ENCODE measurements around the gene SCART1.
"Not testable (repeated sequence)": the region's sequence is repeated elsewhere in the genome, so short reads cannot be mapped to it uniquely, and the experiment has no call there.

Gene SCART1

GRCh38 chr10:133453516-133454203 is at the start of gene SCART1:
SCART1 (plus strand) TSS chr10:133453945; CDS start chr10:133453998, 53 bp downstream.
- DNase-seq = peak; percentile 47

DNA sequence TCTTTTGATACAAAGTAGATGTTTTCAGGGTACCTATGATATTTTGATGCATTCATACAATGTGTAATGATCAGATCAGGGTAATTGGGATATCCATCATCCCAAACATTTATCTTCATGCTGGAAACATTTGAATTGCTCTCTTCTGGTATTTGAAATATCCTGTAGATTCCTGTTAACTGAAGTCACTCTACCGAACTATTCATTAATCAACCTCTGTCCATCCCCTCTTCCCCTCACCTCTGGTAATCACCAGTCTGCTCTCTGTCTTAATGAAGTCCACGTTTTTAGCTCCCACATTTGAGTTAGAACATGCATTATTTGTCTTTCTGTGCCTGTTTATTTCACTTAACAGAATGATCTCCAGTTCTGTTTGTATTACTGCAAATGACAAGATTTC is 48.5 kb upstream of the SCART1 start:
- no peak for DNase-seq

DNA sequence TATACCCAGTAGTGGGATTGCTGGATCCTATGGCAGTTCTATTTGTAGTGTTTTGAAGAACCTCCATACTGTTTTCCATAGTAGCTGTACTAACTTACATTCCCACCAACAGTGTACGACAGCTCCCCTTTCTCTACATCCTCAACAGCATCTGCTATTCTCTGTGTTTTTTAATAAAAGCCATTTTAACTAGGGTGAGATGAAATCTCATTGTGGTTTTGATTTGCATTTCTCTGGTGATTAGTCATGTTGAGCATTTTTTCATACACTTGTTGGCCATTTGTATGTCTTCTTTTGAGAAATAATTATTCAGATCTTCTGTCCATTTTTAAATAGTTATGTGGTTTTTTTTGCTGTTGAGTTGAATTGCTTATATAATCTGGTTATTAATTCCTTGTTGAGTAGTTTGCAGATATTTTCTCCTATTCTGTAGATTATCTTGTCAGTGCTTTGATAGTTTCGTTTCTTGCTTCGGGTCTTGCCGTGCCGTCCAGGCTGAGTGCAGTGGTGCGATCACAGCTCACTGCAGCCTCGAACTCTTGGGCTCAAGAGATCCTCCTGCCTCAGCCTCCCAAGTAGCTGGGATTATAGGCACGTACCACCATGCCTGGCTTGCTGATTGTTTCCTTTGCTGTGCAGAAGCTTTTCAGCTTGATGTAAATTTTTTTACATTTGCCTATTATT is 47.8 kb upstream of the SCART1 start:
- no peak for DNase-seq

- DNase-seq = no peak
These were observed 42.0 kb upstream of the SCART1 start for GRCh38 chr10:133411523-133412380.

- no peak for DNase-seq
These were observed 41.4 kb upstream of the SCART1 start for GRCh38 chr10:133412381-133412711.

DNA sequence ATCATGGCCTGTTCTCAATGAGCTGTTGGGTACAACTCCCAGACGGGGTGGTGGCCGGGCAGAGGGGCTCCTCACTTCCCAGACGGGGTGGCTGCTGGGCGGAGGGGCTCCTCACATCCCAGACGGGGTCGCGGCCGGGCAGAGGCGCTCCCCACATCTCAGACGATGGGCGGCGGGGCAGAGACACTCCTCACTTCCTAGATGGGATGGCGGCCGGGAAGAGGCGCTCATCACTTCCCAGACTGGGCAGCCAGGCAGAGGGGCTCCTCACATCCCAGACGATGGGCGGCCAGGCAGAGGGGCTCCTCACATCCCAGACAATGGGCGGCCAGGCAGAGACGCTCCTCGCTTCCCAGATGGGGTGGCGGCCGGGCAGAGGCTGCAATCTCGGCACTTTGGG is 39.3 kb upstream of the SCART1 start:
- not testable (repeated sequence) for DNase-seq

DNA sequence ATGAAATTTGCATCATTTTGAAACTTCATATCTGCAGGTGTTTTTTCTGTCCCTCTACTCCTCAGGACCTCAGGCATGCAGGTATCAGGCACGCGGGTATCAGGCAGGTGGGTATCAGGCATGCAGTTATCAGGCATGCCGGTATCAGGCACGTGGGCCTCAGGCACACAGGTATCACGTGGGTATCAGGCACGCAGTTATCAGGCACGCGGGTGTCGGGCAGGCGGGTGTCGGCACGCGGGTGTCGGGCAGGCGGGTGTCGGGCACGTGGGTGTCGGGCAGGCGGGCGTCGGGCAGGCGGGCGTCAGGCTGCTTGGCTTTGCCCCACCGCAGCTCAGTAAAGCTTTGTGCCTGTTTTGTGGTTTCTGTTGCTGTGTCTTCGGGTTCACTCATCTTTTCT is 38.0 kb upstream of the SCART1 start:
- DNase-seq = no peak

DNA sequence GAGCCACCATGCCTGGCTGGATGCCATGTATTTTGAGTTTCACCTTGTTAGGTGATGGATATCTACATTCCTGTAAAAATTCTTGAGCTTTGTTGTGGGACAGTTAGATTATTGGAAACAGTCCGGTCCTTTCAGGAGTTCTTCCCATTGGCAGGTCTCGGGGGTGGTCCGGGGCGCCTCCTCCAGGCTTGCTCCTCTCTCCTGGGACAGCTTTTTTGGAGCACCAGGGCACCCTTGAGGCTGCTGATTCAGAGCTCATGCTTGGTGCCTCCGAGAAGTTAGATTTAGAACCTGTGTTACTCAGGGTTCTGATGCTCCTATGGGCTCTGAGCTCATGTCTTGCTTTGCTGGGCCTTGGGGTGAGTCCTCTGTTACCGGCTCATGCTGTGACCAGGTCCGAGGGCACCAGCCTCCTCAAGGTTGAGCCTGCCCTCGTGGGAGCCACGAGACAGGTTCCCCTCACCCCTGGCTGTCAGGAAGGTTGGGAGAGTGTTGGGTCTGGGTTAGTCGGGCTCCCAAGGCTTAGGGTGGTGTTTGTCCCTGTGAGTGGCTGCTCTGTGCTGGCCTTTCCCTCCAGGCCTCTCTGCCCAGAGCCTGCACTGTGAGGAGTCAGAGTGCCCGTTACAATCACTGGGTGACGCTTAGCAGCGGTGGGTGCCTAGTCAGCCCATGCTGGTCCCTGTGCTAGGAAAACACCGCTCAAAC is 35.3 kb upstream of the SCART1 start:
- no peak for DNase-seq

GRCh38 chr10:133419211-133419950 is 34.4 kb upstream of the SCART1 start:
- no peak for DNase-seq

GRCh38 chr10:133420028-133420427 is 33.7 kb upstream of the SCART1 start:
- DNase-seq = no peak

DNA sequence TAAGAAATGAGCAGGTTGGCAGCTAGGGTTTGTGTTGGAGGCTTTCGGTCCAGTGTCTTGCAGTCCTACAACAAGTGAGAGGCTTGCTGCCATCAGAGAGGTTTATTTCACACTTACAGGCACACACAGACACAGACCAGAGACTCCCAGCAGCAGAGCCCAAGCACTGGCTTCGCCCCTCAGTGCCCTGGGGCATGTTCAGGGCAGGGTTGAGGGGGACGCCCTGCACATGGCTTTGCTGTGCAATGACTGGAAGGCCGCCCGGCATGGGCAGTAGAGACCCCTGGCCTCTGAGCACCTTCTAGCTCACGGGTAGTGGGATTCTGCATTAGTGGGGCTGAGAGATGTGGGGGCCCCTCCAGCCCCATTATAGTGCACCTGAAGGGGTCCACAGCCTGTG is 33.2 kb upstream of the SCART1 start:
- no peak for DNase-seq

DNA sequence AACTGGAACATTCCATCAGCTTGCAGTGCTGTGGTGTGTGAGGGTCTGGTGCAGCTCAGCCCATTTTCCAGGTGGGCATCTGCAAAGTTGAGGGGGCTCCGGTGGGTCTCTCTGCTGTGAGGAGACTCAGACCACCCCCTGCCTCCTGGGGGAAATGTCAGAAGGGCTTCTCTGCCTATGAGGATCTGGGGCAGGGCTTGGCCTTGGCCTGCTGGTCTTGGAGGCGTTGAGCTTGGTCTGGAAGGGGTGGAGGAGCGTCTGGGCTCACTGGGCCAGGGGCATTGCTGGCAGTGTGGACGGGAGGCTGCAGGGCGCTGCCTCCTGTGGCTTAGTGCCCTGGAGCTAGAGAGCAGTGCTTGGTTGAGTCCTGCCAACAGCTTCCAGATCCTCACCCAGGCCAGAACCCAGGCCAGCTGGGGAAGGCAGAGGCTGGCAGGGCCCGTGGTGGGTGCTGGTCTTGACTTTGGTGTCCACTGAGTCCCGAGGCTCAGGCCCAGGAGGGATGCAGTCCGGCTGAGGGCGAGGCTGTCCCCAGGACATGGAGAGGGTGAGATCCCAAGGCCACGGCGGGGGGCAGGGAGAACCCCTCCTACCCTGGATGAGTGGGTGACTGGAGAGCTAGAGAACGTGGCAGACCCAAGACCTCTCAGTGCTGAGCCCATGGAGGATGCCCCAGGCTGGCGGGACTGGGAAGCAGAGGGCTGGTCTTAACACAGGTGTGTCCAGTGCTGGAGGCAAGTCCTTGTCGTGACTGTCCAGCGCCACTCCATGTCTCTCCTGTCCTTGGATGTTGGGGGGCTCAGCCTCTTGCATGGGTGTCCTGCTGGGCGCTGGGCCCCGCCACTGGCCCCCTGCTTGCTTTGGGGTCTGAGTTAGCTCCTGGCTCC is 32.2 kb upstream of the SCART1 start:
- no peak for DNase-seq

- no peak for DNase-seq
These were observed 31.4 kb upstream of the SCART1 start for GRCh38 chr10:133422223-133422806.

DNA sequence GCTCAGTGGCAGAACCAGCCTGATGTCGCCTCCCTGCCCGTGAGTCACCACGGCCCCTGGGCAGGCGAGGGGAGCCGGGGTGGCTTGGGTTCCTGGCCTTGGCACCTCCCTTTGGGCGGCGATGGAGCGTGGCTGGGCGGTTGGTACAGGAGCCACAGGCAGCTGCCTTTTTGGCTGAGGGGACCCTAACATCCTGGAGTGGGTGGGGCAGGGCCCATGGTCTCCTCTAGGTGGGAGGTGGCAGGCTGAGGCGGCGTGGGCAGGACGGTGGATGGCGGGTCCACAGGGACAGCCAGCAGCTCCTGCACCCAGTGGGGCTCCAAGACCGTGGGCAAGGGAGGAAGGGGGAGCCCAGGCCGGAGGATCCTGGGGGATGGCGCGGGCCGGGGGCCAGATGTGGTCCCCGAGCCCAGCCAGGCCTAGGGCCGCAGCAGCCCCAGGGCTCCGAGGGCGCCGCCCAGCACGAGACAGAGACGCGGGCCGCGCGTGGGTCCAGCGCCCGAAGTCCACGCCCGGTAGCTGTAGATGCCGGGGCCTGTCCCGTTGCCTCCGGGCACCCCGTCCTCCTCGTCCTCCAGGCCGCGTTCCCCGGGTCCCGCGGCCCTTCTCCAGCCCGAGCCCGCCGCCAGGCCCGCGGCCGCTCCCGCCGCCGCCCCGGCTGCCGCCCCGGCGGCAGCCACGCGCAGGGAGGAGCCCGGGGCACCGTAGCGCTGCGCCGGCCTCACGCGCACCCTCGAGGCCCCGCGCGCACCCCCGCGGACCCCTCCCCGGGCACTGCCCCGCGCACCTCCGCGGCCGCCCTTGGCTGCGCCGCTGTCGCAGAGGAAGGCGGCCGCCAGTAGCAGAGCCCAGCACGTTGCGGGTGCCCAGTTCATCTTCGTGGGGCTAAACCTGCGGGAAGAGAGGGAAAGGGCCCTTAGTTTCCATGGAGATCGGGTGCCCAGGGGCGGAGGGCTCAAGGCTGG is 30.7 kb upstream of the SCART1 start:
- DNase-seq = no peak

DNA sequence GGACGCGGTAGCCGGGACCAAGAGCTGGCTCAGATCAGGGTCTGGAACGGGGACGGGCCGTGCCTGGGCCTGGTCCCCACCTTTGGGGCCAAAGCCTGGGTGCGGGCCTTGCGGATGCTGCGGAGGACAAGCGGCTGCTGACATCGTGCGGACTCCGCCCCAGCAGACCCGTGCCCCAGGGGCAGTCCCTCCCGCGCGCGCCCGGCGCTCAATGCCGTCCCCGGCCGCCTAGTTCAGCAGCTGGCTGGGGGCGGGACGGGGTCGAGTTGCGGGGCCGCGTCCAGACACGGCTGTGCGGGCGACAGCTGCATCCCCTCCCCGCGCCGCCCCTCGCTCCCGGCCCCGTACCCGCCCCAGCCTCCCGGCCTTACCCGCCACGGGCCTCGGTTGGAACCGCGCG is 29.6 kb upstream of the SCART1 start:
- DNase-seq = not testable (repeated sequence)

DNA sequence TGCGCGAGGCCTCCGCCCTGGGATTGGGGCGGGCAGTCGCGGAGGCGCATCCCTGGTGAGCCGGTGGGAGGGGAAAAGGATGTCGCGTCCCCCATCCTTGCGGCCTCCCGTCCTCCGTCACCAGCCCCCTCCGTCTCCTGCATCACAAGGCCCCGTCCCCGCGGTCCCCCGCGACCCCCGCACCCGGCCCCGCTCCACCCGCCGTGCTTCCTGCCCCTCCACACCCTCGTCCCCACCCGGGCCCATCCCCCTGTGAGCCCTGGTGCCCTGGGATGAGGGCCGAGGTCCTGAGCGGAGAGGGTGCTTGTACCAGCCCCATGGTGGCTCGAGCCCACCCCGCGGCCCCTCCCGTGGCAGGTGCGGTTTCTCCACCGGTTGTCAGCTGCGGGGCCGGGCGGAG is 29.1 kb upstream of the SCART1 start, which contains the start of gene SPRN:
TSS of gene SPRN (minus strand) at position 25 of the 400 bp plus-strand sequence. CDS start 944 bp downstream, outside the sequence.
- not testable (repeated sequence) for DNase-seq

DNA sequence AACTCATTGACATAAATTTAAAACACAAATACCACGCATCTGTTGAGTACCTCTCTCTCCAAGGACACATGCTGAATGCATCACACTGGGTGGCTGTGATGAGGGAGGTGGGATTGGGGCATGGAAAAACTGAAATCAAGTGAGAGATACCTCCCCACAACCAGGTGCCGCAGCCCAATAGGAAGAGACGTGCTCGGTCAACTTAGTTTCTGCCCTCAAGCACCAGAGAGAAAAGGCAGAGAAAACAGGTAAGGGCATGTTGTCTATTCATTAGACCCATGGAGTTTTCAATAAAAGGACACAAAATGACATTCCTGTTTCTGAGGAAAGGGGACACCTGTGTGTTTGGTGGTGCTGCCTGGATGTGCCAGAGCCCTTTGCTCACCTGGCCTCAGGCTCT is 24.2 kb upstream of the SCART1 start:
- DNase-seq = not testable (repeated sequence)

GRCh38 chr10:133431888-133432613 is 21.7 kb upstream of the SCART1 start:
- DNase-seq = not testable (repeated sequence)

GRCh38 chr10:133432789-133433188 is 21.0 kb upstream of the SCART1 start:
- DNase-seq = not testable (repeated sequence)

Measured in activated CD4-positive, alpha-beta T cell treated with anti-CD3 and anti-CD28 coated beads, Interleukin-10, Interleukin-2, amounts not matched to agents 100 ng/mL and 50 ng/mL, durations not matched to agents 16 hours and 8 hours (primary cell).